Activated CD8-positive, alpha-beta T cell treated with anti-CD3 and anti-CD28 coated beads for 36 hours (primary cell): ENCODE results near the gene REELD1. TPM values are rescaled to one million over a fixed set of nuclear protein-coding genes. Genes with fewer than 3 reads are reported as not detected.

Experiments
- ATAC-seq: fragments of 200-7000 bp; cut with Tn5 transposase; one replicate; pipeline ENCODE4 v1.10.0; 2021; ENCODE audit warnings: mild to moderate bottlenecking, moderate library complexity
- CTCF ChIA-PET: fragments of 350-600 bp; sonication (Branson Sonifier 250); formaldehyde crosslinking; loops from one replicate; lab custom pipeline; 2021; ENCODE audit warnings: antibody characterized with exemption; lab: Charles Lee
- POLR2A ChIA-PET: fragments of 350-600 bp; sonication (Branson Sonifier 250); formaldehyde crosslinking; loops from one replicate; lab custom pipeline; 2021; ENCODE audit warnings: antibody characterized with exemption; lab: Charles Lee
- DNase-seq: peaks from one replicate; pipeline ENCODE4 v3.0.0-alpha.2; 2020
- H3K27ac Mint-ChIP-seq: one replicate; pipeline ENCODE4 v1.8.0; 2021; ENCODE audit warnings: mild to moderate bottlenecking, mixed read lengths
- H3K27me3 Mint-ChIP-seq: one replicate; pipeline ENCODE4 v1.8.0; 2021; ENCODE audit warnings: mixed read lengths
- H3K36me3 Mint-ChIP-seq: one replicate; pipeline ENCODE4 v1.8.0; 2021; ENCODE audit warnings: low read depth, mixed read lengths
- H3K4me1 Mint-ChIP-seq: one replicate; pipeline ENCODE4 v1.8.0; 2021; ENCODE audit warnings: low read depth, mixed read lengths
- H3K4me3 Mint-ChIP-seq: one replicate; pipeline ENCODE4 v1.8.0; 2021; ENCODE audit warnings: mild to moderate bottlenecking, moderate library complexity, mixed read lengths
- H3K9me3 Mint-ChIP-seq: one replicate; pipeline ENCODE4 v1.8.0; 2021; ENCODE audit warnings: mixed read lengths
- intact Hi-C: fragments of 100-400 bp; cut with micrococcal nuclease; formaldehyde crosslinking; loops from one replicate; pipeline ENCODE4 v1.10.0; 2022
- total RNA-seq, 2 experiments: library from RNA; stranded (reverse); gene quantifications; one replicate each; pipeline ENCODE4 v1.2.3, GENCODE V29; 2021
- TF ChIP-seq, protein P1 (sequence below): fragments of 200-600 bp; IDR thresholded peaks from one replicate; pipeline ENCODE4 v1.8.0; 2022; ENCODE audit warnings: antibody characterized with exemption, mild to moderate bottlenecking

REELD1 gene
- total RNA-seq, 2 experiments from 2014 or later: 0.11 to 0.34 TPM

DNA sequence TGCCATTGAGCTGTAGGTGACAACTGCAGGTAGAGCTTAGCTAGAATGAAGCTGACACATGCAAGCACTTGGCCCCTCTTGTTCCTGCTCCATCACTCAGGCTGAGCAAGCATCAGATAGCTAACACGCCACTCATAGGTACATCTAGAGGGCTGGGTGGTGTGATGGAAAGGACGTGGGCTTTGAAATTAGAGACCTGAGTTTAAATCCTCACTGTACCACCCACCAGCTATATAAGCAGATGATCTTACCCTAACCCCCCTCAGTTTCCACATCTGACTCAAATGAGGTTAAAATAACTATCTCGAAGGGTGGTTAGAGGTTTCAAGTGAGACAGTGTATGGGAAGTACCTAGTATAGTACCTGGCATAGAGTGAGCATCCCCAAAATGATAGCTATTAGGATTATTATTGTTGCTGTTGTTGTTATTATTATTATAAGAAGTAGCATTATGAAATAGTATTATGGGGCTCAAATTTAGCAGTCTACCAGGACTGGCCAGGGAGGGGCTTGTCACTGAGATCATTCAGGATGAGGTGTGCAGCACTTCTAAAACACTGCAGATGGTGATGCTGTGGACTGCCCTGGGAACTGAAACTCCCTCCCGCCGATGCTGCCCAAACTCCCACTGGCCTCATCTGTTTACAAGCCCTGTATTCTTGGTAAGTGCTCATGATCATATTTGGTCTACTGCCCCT is 59.0 kb downstream of the REELD1 start:
- Mint-ChIP-seq H3K36me3 (peaks cover 5% of the 10 kb centered on the region), H3K4me1 (peaks cover 4% of the 10 kb centered on the region), H3K9me3 (no peaks in the 10 kb centered on the region), H3K4me3 (no peak overlapping the region), H3K27me3 (no peaks in the 10 kb centered on the region), H3K27ac (no peak overlapping the region)
- ChIA-PET POLR2A (interaction anchor here (1.2 kb wide), 1 partner anchor 11 kb away, joined by 4 read pairs; no protein-coding TSS in a partner anchor), CTCF (no interaction called here)
- intact Hi-C loops: no loop called here
- ATAC-seq (peak; percentile 86), DNase-seq (peak; percentile 30)
- TF ChIP-seq, protein P1, sequence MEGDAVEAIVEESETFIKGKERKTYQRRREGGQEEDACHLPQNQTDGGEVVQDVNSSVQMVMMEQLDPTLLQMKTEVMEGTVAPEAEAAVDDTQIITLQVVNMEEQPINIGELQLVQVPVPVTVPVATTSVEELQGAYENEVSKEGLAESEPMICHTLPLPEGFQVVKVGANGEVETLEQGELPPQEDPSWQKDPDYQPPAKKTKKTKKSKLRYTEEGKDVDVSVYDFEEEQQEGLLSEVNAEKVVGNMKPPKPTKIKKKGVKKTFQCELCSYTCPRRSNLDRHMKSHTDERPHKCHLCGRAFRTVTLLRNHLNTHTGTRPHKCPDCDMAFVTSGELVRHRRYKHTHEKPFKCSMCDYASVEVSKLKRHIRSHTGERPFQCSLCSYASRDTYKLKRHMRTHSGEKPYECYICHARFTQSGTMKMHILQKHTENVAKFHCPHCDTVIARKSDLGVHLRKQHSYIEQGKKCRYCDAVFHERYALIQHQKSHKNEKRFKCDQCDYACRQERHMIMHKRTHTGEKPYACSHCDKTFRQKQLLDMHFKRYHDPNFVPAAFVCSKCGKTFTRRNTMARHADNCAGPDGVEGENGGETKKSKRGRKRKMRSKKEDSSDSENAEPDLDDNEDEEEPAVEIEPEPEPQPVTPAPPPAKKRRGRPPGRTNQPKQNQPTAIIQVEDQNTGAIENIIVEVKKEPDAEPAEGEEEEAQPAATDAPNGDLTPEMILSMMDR: no peak

- intact Hi-C loops: no loop called here
- ChIA-PET CTCF (interaction anchor here (1.3 kb wide), 1 partner anchor 23 kb away, joined by 3 read pairs; no protein-coding TSS in a partner anchor), POLR2A (no interaction called here)
- Mint-ChIP-seq H3K27me3 (no peaks in the 10 kb centered on the region), H3K36me3 (peaks cover 1% of the 10 kb centered on the region), H3K27ac (no peak overlapping the region), H3K4me1 (peaks cover 4% of the 10 kb centered on the region), H3K9me3 (no peaks in the 10 kb centered on the region), H3K4me3 (no peak overlapping the region)
- DNase-seq: no peak
- TF ChIP-seq, protein P1: no peak
- ATAC-seq: no peak
Observed at GRCh38 chr4:146274774-146275173, 60.4 kb downstream of the REELD1 start.

GRCh38 chr4:146275370-146275769 is 61.0 kb downstream of the REELD1 start:
- peaks cover 4% of the 10 kb centered on the region for H3K4me1 Mint-ChIP-seq
- intact Hi-C loops: no loop called here
- CTCF ChIA-PET: interaction anchor here (1.2 to 1.6 kb wide), 3 partner anchors 16 to 31 kb away, joined by 3 read pairs; no protein-coding TSS in a partner anchor

DNA sequence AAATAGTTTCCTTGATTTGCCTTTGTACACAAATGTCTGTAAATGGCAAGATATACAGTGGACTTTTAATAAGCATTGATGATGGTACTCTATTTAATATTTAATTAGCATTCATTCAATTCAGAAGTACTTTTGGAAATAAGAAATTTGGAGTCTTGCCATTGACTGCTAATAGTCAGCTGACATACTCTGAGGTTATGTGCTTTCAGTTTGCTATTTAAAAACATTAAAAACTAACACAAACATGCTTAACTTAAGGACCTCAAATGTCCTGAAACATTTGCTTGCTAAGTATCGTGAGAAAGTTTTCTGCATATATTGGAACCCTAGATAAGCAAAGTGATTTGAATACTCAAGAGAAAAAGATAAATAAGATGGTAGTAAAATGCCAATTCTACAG is 64.6 kb downstream of the REELD1 start:
- TF ChIP-seq, protein P1: no peak
- POLR2A ChIA-PET: no interaction called here
- ATAC-seq (no peak), DNase-seq (no peak)
- Mint-ChIP-seq H3K4me3 (no peak overlapping the region), H3K9me3 (no peaks in the 10 kb centered on the region), H3K4me1 (no peaks in the 10 kb centered on the region), H3K27me3 (no peaks in the 10 kb centered on the region), H3K27ac (no peak overlapping the region), H3K36me3 (peaks cover 1% of the 10 kb centered on the region)
- intact Hi-C loops: no loop called here
- CTCF ChIA-PET: interaction anchor here (1.3 kb wide), 1 partner anchor 9 kb away, joined by 3 read pairs; no protein-coding TSS in a partner anchor

More at GRCh38 chr4:146275370-146275769, 61.0 kb downstream of the REELD1 start:
- Mint-ChIP-seq H3K27ac (no peak overlapping the region), H3K36me3 (peaks cover 1% of the 10 kb centered on the region), H3K9me3 (no peaks in the 10 kb centered on the region), H3K4me3 (no peak overlapping the region), H3K27me3 (no peaks in the 10 kb centered on the region)
- TF ChIP-seq, protein P1: no peak
- POLR2A ChIA-PET: no interaction called here
- ATAC-seq (no peak), DNase-seq (no peak)

Other genes starting within 250 kb of the REELD1 start
- gene LSM6, start 38.8 kb upstream of the REELD1 start, total RNA-seq: 10 to 100 TPM; 59.7 to 61.7 TPM